Panc1 (cell line): ENCODE measurements around the gene GPSM1.

Source experiments
- POLR2AphosphoS5 ChIP-seq: IDR thresholded peaks from 2 replicates; pipeline ENCODE4 v1.6.1; 2012; ENCODE audit warnings: mild to moderate bottlenecking, low read depth, low read length, moderate library complexity
- TCF7L2 ChIP-seq: IDR thresholded peaks from 2 replicates; pipeline ENCODE4 v1.6.1; 2011; ENCODE audit warnings: mild to moderate bottlenecking, low read depth, low read length, inconsistent platforms
- TF ChIP-seq, protein P1 (sequence below): fragments of 450-650 bp; IDR thresholded peaks from 2 replicates; pipeline ENCODE4 v1.5.1; 2017; ENCODE audit warnings: mild to moderate bottlenecking

DNA sequence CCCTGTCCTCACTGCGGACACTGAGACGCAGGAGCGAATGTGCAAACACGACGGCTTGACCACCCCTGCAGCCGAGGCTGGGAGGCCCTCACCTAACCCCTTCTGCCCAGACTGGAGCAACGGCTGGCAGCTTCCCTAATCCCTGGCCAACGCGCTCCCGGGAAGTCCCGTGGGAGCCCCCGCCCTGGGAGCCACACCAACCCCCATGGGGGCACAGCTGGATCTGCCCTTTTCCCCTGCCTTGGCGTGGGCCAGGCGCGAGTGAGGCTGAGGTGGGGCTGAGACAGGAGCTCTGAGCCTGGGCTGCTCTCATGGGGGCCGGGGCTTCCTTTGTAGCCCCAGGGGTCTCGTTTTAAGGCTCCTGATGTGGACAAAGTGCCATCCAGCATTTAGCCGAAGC, 40.9 kb downstream of the GPSM1 start:
- TF ChIP-seq, protein P1, sequence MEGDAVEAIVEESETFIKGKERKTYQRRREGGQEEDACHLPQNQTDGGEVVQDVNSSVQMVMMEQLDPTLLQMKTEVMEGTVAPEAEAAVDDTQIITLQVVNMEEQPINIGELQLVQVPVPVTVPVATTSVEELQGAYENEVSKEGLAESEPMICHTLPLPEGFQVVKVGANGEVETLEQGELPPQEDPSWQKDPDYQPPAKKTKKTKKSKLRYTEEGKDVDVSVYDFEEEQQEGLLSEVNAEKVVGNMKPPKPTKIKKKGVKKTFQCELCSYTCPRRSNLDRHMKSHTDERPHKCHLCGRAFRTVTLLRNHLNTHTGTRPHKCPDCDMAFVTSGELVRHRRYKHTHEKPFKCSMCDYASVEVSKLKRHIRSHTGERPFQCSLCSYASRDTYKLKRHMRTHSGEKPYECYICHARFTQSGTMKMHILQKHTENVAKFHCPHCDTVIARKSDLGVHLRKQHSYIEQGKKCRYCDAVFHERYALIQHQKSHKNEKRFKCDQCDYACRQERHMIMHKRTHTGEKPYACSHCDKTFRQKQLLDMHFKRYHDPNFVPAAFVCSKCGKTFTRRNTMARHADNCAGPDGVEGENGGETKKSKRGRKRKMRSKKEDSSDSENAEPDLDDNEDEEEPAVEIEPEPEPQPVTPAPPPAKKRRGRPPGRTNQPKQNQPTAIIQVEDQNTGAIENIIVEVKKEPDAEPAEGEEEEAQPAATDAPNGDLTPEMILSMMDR, result no peak
- TF ChIP-seq TCF7L2, result no peak
- TF ChIP-seq POLR2AphosphoS5, result no peak
